BE2C (cell line): ENCODE results near the gene SPEF1.
A peak's percentile ranks its signal among the peaks of the same experiment; 100 is the strongest.

ENCODE experiments used
- DNase-seq: peaks from one replicate; pipeline ENCODE4 v3.0.0-alpha.2; 2020
- H3K27me3 ChIP-seq: fragments of 250-450 bp; sonication (Bioruptor Pico); 2 replicates; pipeline ENCODE4 v1.5.1; 2020; ENCODE audit warnings: mild to moderate bottlenecking
- H3K36me3 ChIP-seq: fragments of 250-450 bp; sonication (Bioruptor Pico); 2 replicates; pipeline ENCODE4 v1.5.1; 2020; ENCODE audit warnings: mild to moderate bottlenecking
- H3K4me1 ChIP-seq: fragments of 250-450 bp; sonication (Bioruptor Pico); 2 replicates; pipeline ENCODE4 v1.5.1; 2020
- H3K4me3 ChIP-seq: 2 replicates; pipeline ENCODE4 v1.5.1; 2011; ENCODE audit warnings: low read depth, low read length
- H3K9me3 ChIP-seq: fragments of 250-450 bp; sonication (Bioruptor Pico); 2 replicates; pipeline ENCODE4 v1.5.1; 2020
- TF ChIP-seq, protein P1 (sequence below): IDR thresholded peaks from 2 replicates; pipeline ENCODE4 v1.5.1; 2012; ENCODE audit warnings: mild to moderate bottlenecking, low read depth, low read length

SPEF1 gene

DNA sequence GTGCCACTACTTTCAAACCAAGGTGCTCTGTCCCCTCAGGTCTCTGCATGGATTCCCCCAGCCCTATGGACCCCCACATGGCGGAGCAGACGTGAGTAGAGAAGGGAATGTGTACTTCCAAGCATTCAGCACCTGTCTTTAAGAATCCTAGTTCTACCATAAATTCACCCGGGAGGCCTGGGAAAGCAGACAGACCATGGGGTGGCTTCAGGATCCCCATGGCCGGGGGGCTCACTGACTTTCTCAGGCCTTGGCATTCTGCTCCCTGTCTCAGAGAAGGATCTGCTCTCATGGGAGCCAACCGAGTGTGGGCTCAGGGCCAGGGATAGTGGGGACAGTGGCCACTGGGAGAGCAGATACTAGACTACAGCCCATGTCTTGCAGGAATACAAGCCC, 17.1 kb upstream of the SPEF1 start:
- Histone ChIP-seq H3K36me3 (peaks cover 48% of the 10 kb centered on the region), H3K4me3 (peak overlapping the region; percentile 7)

DNA sequence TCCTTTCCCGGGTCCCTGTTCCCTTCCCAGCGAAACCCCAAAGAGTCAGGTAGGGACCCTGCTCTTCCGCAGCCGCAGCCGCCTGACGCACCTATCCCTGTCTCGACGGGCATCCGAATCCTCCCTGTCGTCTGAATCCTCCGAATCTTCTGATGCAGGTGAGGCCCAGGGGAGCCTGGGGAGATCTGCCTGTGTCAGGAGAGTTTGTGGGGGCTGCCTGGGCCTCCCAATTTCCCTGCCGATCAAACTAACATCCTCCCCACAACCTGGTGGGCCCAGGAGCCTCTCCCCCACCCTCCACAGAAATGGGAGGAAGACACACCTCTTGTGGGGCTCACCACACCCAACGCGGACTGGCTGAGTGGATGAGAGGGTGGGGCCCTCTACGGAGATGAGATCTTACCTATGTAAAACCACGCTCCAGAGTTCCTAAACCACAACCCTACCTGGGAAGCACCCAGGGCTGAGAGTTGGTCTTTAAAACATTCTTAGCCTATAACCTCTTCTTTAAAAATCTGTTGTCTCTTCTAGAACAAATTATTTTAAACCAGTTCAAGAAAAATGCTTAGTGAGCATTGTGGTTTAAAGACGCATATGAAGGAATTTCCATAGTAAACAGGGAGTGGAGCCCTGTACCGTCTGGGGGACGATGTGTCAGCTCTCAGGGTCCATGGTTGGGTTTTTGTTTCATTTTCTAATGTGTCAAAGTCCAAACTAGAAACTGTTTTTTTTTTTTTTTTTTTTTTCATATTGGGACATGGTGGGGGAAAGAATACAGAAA, 16.5 kb upstream of the SPEF1 start:
- DNase-seq: no peak
- Histone ChIP-seq H3K4me1 (peaks cover 37% of the 10 kb centered on the region), H3K36me3 (peaks cover 42% of the 10 kb centered on the region), H3K9me3 (no peaks in the 10 kb centered on the region), H3K4me3 (peak overlapping the region; percentile 95), H3K27me3 (no peaks in the 10 kb centered on the region)
- TF ChIP-seq, protein P1, sequence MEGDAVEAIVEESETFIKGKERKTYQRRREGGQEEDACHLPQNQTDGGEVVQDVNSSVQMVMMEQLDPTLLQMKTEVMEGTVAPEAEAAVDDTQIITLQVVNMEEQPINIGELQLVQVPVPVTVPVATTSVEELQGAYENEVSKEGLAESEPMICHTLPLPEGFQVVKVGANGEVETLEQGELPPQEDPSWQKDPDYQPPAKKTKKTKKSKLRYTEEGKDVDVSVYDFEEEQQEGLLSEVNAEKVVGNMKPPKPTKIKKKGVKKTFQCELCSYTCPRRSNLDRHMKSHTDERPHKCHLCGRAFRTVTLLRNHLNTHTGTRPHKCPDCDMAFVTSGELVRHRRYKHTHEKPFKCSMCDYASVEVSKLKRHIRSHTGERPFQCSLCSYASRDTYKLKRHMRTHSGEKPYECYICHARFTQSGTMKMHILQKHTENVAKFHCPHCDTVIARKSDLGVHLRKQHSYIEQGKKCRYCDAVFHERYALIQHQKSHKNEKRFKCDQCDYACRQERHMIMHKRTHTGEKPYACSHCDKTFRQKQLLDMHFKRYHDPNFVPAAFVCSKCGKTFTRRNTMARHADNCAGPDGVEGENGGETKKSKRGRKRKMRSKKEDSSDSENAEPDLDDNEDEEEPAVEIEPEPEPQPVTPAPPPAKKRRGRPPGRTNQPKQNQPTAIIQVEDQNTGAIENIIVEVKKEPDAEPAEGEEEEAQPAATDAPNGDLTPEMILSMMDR: no peak

More for the DNA sequence above, 17.1 kb upstream of the SPEF1 start:
- DNase-seq: no peak
- TF ChIP-seq, protein P1: no peak
- H3K4me1 ChIP-seq: peaks cover 37% of the 10 kb centered on the region
- no peaks in the 10 kb centered on the region for H3K27me3 ChIP-seq
- H3K9me3 ChIP-seq: no peaks in the 10 kb centered on the region

DNA sequence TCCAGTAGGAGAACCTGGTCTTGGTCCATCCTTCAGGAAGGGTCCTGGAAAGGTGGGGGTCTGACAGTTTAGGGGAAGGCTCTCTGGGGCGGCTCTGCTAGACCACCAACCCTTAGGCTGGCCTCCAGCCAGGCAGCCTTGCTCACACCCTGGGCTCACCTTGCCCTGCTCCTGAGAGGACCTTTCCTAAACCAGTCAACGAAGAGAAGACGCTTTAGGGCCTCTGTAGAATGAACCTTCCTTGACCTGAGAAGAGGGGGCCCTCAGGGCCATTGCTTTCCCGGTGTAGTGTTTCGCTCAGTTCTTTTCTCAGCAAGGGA, 15.9 kb upstream of the SPEF1 start:
- Histone ChIP-seq H3K4me3 (peak overlapping the region; percentile 95), H3K9me3 (no peaks in the 10 kb centered on the region), H3K27me3 (no peaks in the 10 kb centered on the region), H3K4me1 (peaks cover 37% of the 10 kb centered on the region), H3K36me3 (peaks cover 36% of the 10 kb centered on the region)
- TF ChIP-seq, protein P1: no peak
- DNase-seq: no peak

DNA sequence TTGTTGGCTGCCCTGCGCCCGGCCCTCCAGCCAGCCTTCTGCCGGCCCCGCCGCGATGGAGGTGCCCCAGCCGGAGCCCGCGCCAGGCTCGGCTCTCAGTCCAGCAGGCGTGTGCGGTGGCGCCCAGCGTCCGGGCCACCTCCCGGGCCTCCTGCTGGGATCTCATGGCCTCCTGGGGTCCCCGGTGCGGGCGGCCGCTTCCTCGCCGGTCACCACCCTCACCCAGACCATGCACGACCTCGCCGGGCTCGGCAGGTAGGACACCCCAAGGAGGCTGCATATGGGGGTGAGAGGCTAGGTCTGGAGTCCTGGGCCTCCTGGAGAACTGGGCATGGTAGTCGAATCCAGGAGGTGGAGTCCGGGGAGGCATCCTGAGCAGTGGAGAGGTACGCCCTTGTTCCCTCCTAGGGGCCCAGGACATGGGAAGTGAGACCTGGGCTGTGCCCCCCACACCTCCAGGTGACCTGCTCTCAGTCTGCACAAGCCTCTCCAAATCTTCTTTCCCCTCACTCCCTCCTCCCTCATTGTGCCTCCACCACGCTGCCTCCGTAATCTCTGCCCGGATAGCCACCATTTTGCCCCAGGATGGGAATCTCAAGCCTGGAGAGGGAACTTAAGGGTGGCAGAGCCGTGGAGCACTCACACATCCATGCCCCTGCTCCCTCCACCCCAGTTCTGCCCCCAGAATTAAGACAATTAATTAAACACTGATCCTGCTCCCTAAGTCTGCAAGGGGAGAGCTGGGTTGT, 15.4 kb upstream of the SPEF1 start:
- DNase-seq: no peak
- H3K27me3 ChIP-seq: no peaks in the 10 kb centered on the region
- peaks cover 31% of the 10 kb centered on the region for H3K36me3 ChIP-seq
- peaks cover 37% of the 10 kb centered on the region for H3K4me1 ChIP-seq
- no peaks in the 10 kb centered on the region for H3K9me3 ChIP-seq
- H3K4me3 ChIP-seq: peak overlapping the region; percentile 95
- TF ChIP-seq, protein P1: no peak

DNA sequence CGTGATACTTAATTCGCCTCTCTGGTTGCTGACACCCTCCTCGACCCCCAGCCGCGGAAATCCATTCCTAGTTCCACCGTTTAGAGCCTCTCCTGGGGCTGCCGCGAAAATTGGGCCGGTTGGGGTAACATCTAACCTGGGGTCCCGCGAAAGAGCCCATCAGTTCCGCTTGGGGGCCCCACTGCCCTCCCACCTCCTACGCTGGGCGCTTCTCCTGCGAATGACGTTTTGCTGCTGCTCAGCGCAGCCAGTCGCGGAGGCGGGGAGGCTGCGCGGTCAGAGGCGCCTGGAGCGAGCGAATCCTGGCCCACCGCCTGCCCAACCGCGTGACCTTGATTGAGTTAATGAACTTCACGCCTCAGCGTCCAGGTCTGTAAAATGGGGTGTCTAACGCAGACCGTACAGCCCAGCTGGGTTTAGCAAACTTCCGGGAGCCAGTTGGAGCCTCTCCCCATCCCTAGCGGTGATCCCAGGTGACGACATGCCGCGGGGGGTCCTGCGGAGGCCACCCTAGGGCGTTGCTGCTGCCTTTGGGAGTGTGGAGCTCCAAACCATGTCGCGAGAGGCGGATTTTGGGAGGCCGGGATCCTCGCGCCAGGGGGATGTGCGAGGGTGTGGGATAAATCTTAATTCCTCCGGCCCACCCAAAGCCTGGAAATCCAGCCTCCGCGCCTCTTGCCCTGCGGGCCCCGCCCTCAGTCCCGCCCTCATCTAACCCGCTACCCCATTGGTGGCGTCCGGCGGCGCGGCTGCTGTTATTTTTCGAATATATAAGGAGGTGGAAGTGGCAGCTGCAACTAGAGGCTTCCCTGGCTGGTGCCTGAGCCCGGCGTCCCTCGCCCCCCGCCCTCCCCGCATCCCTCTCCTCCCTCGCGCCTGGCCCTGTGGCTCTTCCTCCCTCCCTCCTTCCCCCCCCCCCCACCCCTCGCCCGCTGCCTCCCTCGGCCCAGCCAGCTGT, 14.5 kb upstream of the SPEF1 start, which contains the start of gene CDC25B:
Gene CDC25B, plus strand, starts transcription at position 800 of the 958 bp plus-strand sequence. CDS start 222 bp downstream, outside the sequence.
- H3K9me3 ChIP-seq: no peaks in the 10 kb centered on the region
- peak; percentile 98 for DNase-seq
- H3K27me3 ChIP-seq: no peaks in the 10 kb centered on the region
- TF ChIP-seq, protein P1: peak; percentile 49
- H3K4me3 ChIP-seq: peak within 1 kb of the TSS; percentile 95
- peaks cover 22% of the 10 kb centered on the region for H3K36me3 ChIP-seq
- peaks cover 30% of the 10 kb centered on the region for H3K4me1 ChIP-seq
